HG02642 (cell line): ENCODE measurements around the gene C5AR2.
"Not testable (repeated sequence)": the region's sequence is repeated elsewhere in the genome, so short reads cannot be mapped to it uniquely, and the experiment has no call there.

Experiments
- ATAC-seq: cut with Tn5 transposase; IDR thresholded peaks from one replicate; pipeline ENCODE4 v1.9.1; 2021; ENCODE audit warnings: mild to moderate bottlenecking; ENCODE audit not compliant: unreplicated experiment, poor library complexity

C5AR2 gene

DNA sequence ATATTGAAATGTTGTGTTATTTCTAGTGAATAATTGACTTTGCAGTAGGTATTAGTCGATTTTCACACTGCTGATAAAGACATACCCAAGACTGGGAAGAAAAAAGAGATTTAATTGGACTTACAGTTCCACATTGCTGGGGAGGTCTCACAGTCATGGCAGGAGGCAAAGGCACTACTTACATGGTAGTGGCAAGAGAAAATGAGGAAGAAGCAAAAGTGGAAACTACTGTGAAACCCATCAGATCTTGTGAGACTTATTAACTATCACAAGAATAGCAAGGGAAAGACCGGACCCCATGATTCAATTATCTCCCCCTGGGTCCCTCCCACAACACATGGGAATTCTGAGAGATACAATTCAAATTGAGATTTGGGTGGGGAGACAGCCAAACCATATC, 9.9 kb upstream of the C5AR2 start:
- no peak for ATAC-seq

DNA sequence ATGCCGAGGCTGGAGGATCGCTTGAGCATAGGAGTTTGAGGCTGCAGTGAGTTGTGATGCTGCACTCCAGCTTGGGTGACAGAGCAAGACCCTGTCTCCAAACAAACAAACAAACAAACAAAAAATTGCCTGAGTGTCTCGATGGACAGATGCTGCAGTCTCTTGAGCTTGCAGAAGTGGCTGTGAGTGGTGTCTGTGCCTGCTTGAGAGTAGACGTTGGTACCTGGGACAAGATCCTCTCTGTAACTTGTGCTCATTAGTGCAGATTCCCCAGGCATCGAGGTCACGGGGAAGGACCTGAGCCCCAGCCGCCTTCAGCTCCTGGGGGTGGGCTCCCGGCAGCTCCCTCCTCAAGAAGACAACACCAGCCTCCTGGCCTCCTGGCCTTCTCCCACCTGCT, 8.6 kb upstream of the C5AR2 start:
- no peak for ATAC-seq

DNA sequence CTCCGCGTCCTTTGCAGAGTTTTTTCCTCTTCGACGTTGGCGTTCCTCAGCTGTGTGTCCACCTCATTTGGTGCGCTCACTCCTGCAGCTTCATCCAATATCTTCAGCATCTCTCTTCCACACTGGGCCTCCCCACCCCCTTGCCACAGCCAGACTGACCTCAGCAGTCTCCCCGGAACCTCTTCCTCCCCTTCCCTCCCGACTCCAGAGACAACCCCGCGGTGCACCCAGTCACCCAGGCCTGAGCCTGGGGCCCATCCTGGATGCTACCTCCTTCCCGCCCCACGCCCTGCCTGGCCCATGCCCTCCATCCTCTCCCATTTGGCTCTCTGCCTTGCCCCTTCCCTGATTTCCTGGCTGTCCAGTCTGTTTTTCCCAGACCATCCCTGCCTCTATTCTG, 8.1 kb upstream of the C5AR2 start:
- ATAC-seq: no peak

DNA sequence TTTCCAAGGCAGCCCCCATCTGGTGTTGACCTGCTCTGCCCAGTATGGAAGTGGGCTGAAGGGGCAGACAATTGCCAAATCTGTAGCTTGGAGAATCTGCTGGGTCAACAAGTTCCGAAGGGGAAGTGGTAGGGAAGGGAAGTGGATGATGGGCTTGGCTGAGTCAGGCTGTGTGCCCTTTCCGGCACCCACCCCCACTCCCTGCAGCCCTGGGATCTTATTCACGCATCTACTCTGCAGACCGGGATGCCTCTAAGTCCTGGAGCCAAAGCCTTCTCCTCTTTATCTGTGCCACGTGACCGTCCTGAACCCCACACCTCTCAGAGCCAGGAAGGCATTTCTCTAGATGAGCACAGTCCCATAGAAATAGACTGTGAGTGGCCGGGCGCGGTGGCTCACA, 7.5 kb upstream of the C5AR2 start:
- no peak for ATAC-seq

DNA sequence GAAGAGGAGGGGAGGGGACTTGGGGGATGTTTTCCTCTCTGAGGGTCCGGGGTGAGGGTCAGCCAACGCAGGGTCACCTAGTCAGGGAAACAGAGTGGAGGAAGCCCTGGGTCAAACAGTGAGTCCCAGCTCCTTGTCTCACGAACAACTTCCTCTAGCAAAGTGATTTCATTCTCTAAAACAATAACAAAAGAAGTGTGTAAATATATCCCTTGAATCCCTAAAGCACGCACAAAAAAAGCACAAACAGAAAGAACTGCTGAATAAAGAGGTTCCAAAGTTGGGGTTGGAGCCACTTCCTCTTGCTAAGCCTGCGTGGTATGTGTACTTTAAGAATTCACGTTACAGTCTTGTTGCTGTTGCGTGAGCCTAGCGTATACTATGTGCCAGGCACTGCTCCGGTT, 1.5 kb upstream of the C5AR2 start:
- no peak for ATAC-seq

DNA sequence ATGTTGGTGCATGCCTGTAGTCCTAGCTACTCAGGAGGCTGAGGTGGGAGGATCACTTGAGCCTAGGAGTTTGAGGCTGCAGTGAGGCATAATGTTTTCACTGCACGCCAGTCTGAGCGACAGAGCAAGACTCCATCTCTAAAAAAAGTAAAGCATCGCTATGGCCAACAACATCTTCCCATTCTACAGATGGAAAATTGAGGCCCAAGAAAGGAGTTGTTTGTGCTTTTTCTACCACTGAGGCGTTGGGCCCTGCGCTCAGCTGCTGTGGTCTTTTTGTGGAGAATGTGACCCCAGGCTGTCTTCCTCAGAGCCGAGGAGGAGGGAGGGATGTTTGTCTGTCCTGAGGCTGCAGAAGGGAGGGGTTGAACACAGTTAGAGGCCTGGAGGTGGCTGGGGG, 485 bp upstream of the C5AR2 start:
- no peak for ATAC-seq

DNA sequence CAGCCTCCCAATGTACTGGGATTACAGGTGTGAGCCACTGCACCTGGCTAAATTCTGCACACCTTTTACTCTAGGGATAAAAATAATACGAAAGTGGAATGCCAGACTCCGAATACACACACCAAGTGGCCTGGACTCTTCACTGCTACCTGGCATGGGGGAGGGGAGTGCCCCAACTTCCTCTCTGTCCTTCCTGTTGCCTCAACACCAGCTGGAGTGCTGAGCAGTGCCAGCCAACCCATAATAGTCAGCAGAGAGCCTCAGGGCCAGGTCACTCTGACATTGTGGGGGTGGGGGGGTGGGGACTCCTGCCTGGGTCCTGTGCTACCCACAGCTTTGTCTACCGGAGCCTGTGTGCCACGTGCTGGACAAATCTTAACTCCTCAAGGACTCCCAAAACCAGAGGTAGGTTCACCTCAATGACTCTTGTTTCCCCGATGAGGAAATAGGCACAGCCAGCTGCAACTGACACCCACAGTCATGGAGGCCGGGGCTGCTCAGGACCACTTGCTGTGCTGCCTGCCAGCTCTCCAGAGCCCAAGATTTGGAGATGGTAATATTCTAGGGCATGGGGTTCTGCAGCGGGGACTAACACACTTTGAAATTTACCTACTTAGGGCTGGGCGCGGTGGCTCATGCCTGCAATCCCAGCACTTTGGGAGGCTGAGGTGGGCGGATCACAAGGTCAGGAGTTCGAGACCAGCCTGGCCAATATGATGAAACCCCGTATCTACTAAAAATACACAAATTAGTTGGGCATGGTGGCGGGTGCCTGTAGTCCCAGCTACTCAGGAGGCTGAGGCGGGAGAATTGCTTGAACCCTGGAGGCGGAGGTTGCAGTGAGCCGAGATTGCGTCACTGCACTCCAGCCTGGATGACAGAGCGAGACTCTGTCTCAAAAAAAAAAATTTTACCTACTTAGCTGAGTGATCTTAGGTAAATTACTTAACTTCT, 5.1 kb downstream of the C5AR2 start:
- ATAC-seq: not testable (repeated sequence)

DNA sequence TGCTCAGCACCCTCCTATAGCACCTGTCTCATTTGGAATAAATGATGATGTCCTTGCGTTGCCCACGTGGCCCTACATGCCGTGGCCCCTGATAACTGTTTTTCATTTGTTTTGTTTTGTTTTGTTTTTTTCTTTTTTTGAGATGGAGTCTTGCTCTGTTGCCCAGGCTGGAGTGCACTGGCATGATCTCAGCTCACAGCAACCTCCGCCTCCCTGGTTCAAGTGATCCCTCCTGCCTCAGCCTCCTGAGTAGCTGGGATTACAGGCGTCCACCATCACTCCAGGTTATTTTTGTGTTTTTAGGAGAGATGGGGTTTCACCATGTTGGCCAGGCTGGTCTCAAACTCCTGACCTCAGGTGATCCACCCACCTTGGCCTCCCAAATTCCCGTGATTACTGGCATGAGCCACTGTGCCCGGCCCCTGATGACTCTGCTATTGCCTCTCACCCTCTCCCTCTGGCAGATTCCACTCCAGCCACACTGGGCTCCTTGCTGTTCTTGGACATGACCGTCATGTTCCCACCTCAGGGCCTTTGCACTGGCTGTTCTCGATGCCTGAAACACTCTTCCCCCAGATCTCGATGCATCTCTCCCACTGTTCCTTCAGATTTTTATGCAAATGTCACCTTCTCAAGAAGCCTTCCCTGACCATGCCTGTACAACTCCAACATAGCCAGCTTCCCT, 7.4 kb downstream of the C5AR2 start:
- ATAC-seq: no peak

DNA sequence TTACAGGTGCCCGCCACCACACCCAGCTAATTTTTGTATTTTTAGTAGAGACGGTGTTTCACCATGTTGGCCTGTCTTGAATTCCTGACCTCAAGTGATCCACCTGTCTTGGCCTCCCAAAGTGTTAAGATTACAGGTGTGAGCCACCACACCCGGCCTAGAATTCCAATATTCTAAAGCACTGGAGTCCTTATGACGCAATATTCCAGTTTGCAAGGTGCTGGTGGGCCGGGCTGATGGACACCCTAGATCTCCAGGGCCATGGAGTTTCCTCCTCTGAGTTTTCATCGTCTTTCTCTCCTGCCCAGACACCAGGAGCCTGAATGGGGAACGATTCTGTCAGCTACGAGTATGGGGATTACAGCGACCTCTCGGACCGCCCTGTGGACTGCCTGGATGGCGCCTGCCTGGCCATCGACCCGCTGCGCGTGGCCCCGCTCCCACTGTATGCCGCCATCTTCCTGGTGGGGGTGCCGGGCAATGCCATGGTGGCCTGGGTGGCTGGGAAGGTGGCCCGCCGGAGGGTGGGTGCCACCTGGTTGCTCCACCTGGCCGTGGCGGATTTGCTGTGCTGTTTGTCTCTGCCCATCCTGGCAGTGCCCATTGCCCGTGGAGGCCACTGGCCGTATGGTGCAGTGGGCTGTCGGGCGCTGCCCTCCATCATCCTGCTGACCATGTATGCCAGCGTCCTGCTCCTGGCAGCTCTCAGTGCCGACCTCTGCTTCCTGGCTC, 8.7 kb downstream of the C5AR2 start:
- no peak for ATAC-seq

DNA sequence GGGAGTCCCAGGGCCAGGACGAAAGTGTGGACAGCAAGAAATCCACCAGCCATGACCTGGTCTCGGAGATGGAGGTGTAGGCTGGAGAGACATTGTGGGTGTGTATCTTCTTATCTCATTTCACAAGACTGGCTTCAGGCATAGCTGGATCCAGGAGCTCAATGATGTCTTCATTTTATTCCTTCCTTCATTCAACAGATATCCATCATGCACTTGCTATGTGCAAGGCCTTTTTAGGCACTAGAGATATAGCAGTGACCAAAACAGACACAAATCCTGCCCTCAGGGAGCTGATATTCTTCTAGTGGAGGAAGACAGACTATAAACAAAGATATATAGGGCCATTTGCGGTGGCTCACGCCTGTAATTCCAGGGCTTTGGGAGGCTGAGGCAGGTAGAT, 9.8 kb downstream of the C5AR2 start:
- ATAC-seq: no peak

DNA sequence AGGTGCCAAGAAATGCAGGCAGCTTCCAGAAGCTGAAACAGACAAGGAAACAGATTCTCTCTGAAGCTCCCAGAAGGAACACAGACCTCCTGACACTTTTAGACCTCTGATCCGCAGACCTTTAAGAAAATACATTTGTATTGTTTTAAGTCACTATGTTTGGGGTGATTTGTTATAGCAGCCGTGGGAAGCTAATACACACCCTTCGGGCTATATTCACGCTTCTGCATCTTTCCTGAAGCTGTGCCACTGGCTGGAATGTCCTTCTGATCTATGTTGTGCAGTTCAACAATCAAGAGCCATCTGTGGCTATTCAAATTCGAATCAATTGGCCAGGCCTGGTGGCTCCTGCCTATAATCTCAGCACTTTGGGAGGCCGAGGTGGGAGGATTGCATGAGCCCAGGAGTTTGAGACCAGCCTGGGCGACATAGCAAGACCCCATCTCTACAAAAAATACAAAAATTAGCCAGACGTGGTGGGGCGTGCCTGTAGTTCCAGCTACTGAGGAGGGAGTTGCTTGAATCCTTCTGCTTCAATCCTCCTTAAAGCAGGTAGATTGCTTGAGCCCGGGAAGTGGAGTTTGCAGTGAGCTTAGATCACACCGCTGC, 11.3 kb downstream of the C5AR2 start:
- ATAC-seq: no peak

DNA sequence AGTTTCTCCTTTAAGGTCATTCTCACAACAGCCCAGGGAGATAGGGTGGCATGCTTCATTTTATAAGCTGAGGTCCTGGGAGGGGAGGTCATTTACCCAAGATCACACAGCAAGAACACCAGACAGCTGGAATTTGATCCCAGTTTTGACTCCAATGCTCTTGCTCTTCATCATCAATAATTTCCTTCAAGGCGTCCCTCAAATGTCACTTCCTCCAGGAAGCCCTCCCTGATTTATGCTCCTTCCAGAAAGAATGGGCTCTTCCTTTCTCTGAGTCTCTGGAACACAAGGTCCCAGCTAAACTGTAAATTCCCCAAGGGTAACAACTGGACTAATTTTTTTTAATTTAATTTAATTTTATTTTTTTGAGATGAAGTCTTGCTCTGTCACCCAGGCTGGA, 12.4 kb downstream of the C5AR2 start:
- ATAC-seq: no peak

DNA sequence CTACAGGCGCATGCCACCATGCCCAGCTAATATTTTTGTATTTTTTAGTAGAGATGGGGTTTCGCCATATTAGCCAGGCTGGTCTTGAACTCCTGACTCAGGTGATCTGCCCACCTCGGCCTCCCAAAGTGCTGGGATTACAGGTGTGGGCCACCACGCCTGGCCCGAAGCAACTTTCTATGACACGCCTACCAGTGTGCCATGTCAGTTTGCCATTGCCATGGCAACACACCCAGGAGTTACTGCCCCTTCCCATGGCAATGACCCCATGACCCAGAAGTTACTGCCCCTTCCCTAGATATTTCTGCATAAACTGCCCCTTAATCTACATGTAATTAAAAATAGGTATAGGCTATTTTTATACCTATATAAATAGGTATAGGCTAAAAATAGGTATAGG, 14.0 kb downstream of the C5AR2 start:
- not testable (repeated sequence) for ATAC-seq

DNA sequence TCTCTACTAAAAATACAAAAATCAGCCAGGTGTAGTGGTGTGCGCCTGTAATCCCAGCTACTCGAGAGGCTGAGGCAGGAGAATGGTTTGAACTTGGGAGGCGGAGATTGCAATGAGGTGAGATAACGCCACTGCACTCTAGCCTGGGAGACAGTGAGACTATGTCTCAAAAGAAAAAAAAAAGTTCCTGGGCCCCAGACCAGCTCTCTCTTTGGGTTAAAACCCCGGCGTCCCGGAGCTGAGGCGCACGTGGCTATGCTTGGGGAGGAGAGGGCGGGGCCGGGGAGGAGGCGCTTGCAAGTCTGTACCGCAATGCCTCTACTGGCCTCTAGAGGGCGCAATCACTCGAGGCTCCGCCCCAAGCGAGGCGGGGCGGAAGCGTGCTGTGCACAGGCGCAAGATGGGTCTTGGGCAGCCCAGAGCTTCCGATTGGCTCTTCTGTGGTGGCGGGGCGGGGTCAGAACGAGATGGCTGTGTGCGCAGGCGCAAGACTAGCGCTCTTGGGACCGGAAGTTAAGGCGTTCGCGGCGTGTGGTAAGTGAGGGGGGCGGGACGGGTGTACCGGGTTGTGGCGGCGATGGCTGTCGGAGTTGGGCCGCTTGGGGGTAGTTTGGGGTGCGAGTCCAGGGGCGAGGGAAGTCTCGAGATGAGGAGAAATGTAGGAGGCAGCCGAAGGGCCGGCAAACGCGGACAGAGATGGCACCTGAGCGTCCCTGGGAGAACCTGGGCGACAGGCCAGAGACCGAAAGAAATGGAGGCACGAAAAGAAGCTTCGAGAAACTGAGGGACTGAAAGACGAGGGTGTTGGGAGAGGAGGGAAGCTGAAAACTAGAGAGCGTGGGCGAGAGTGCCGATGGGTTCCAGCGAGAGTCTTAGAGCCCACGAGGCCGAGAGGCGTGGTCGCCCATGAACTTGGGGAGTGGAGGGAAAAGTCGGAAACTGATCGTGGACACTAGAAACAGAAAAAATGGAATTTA, 17.1 kb downstream of the C5AR2 start, which contains the start of gene DHX34:
Gene DHX34, plus strand, starts transcription at position 497 of the 977 bp plus-strand sequence. CDS start 3,716 bp downstream, outside the sequence.
- peak; percentile 98 for ATAC-seq

DNA sequence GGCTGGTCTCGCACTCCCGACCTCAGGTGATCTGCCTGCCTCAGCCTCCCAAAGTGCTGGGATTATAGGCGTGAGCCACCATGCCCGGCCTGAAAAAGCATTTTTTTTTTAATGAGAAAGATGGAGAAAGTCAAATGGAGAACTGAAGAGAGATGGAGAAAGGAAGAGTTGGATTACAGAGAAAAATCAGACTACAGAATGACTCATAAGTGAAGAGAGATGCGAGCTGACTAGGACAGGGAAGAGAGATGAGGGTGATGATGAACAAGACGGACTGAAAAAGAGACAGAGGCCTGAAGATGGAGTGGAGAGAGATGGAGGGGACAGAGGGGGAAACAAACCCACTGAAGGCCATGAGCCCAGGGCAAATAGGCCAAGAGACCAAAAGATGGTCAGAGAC, 18.7 kb downstream of the C5AR2 start:
- no peak for ATAC-seq

DNA sequence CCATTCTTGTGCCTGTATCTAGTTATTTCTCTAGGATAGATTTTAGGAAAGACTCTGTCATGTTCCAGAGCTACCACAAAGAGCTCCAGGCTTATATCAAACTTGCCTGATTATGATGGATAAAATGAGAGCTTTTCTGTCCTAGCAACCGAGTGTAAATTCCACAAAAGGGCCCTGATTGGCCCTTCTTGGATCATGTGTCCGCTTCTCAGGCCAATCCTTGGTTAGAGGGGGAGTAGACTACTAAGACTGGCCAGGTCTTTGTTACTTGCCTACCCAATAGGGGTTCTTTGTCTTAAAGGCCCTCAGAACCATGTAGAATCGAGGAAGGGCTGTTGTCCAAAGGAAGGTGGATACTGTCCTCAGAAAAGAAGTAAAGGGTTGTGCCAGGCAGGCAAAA, 19.6 kb downstream of the C5AR2 start:
- ATAC-seq: no peak

DNA sequence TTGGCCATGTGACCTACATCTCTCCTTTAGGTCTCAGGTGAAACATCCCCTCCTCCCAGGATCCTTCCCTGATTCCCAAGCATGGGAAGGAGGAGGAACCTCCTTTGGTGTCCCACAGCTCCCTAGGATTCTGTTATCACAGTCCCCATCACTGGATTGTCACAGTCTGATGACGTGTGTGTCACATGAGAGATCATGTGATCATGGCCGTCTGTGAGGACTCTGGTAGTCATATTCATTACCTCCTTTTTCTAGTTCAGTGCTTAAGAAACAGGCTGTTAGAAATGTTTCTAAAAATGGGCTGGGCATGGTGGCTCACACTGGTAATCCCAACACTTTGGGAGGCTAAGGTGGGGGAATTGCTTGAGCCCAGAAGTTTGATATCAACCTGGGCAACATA, 20.1 kb downstream of the C5AR2 start:
- no peak for ATAC-seq

DNA sequence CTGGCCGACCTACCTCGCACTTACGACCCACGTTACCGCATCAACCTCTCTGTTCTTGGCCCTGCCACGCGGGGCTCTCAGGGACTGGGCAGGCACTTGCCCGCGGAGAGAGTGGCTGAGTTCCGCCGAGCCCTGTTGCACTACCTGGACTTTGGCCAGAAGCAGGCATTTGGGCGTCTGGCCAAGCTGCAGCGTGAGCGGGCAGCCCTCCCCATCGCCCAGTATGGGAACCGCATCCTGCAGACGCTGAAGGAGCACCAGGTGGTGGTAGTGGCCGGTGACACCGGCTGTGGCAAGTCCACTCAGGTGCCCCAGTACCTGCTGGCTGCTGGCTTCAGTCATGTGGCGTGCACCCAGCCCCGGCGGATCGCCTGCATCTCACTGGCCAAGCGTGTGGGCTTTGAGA, 21.3 kb downstream of the C5AR2 start:
- no peak for ATAC-seq

DNA sequence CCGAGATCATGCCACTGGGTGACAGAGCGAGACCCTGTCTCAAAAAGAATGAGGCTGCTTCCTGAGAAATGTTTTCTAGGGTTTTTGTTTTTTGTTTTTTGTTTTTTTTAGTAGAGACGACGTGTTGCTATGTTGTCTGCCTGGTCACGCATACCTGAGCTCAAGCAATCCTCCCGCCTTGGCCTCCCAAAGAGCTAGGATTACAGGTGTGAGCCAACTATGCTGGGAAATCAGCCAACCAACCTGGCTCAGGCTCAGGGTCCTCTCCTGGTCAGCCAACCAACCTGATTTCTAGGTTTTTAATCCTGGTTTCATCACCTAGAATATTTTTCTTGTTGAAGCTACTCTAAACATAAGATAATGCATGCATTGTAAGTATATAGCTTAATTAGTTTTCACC, 24.9 kb downstream of the C5AR2 start:
- no peak for ATAC-seq
